ENCODE results near the gene CMTM7. TPM values are rescaled to one million over a fixed set of nuclear protein-coding genes. Genes with fewer than 3 reads are reported as not detected.

CMTM7 gene
- total and polyA plus RNA-seq, 10 of the 15 experiments (the other 5 are each of a cell fraction or from before 2014, with no cell fraction given): 3.7 to 36.4 (median 14.7) TPM

- TF ChIP-seq ZBTB4 (CRISPR knock-in tag; IDR thresholded peaks at IDR 0.05) (no peak), SPI1 (IDR thresholded peaks at IDR 0.05; ENCODE audit: borderline replicate concordance, insufficient read depth, low read depth, low read length) (peak; percentile 91), TBL1XR1 (IDR thresholded peaks at IDR 0.05; ENCODE audit: low read depth, low read length) (peak; percentile 92), BMI1 (IDR thresholded peaks at IDR 0.05; ENCODE audit: borderline replicate concordance) (peak; percentile 89), MLLT1 (IDR thresholded peaks at IDR 0.05) (peak; percentile 77; the same call in 1 of the 2 replicates), POLR2AphosphoS5 (IDR thresholded peaks at IDR 0.05; ENCODE audit: low read length) (no peak), KAT2A (conservative IDR thresholded peaks at IDR 0.05; ENCODE audit: control insufficient read depth, low read depth, low read length) (no peak), PKNOX1 (IDR thresholded peaks at IDR 0.05) (peak; percentile 50; the same call in 1 of the 2 replicates), RFX5 (IDR thresholded peaks at IDR 0.05; ENCODE audit: low read depth, low read length) (0 out of 2 replicates have a peak, but pooled peaks have one; percentile 15), TCF3 (IDR thresholded peaks at IDR 0.05; ENCODE audit: borderline replicate concordance, insufficient read depth, low read depth, low read length) (0 out of 2 replicates have a peak, but pooled peaks have one; percentile 44), ZZZ3 (IDR thresholded peaks at IDR 0.05; ENCODE audit: control insufficient read depth, insufficient read length, low read depth) (no peak), IRF4 (IDR thresholded peaks at IDR 0.05; ENCODE audit: low read depth, low read length) (peak; percentile 82), BHLHE40 (IDR thresholded peaks at IDR 0.05; ENCODE audit: borderline replicate concordance in 1 of 2, low read depth in 2 of 2, low read length in 1 of 2) (peak; percentile 87 to 89), CHD4 (IDR thresholded peaks at IDR 0.05) (no peak), PML (IDR thresholded peaks at IDR 0.05; ENCODE audit: low read length) (peak; percentile 72; the same call in 1 of the 2 replicates), SMC3 (IDR thresholded peaks at IDR 0.05; ENCODE audit: borderline replicate concordance, low read length) (0 out of 2 replicates have a peak, but pooled peaks have one; percentile 11), SUZ12 (IDR thresholded peaks at IDR 0.05; ENCODE audit: unreplicated experiment) (no peak), HCFC1 (IDR thresholded peaks at IDR 0.05; ENCODE audit: low read length) (no peak)
- TF ChIP-seq, protein P1, sequence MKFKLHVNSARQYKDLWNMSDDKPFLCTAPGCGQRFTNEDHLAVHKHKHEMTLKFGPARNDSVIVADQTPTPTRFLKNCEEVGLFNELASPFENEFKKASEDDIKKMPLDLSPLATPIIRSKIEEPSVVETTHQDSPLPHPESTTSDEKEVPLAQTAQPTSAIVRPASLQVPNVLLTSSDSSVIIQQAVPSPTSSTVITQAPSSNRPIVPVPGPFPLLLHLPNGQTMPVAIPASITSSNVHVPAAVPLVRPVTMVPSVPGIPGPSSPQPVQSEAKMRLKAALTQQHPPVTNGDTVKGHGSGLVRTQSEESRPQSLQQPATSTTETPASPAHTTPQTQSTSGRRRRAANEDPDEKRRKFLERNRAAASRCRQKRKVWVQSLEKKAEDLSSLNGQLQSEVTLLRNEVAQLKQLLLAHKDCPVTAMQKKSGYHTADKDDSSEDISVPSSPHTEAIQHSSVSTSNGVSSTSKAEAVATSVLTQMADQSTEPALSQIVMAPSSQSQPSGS (IDR thresholded peaks at IDR 0.05; ENCODE audit: low read length): peak; percentile 85
- TF ChIP-seq, protein P2, sequence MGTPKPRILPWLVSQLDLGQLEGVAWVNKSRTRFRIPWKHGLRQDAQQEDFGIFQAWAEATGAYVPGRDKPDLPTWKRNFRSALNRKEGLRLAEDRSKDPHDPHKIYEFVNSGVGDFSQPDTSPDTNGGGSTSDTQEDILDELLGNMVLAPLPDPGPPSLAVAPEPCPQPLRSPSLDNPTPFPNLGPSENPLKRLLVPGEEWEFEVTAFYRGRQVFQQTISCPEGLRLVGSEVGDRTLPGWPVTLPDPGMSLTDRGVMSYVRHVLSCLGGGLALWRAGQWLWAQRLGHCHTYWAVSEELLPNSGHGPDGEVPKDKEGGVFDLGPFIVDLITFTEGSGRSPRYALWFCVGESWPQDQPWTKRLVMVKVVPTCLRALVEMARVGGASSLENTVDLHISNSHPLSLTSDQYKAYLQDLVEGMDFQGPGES (IDR thresholded peaks at IDR 0.05): no peak
Measured at GRCh38 chr3:32438596-32439344, 47.1 kb downstream of the CMTM7 start (continued).
